ENCODE results near the gene PTCD1.

DNA sequence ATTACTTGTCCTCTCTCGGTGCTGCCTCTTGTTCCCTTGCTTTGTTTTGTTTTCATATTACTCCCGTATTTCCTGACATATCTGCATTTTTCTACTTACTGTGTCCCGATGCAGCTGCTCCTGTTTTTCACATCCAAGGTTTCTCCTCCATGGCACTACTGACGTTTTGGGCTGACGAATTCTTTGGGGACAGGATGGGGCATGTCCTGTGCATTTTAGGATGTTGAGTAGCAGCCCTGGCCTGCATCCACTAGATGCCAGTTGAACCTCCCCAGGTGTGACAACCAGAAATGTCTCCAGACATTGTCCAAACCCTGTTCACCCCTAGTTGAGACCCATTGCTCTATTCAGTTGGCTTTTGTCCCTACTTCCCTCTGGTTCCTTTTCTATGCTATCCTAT lies 46.5 kb upstream of the PTCD1 start:
- TF ChIP-seq, protein P1, sequence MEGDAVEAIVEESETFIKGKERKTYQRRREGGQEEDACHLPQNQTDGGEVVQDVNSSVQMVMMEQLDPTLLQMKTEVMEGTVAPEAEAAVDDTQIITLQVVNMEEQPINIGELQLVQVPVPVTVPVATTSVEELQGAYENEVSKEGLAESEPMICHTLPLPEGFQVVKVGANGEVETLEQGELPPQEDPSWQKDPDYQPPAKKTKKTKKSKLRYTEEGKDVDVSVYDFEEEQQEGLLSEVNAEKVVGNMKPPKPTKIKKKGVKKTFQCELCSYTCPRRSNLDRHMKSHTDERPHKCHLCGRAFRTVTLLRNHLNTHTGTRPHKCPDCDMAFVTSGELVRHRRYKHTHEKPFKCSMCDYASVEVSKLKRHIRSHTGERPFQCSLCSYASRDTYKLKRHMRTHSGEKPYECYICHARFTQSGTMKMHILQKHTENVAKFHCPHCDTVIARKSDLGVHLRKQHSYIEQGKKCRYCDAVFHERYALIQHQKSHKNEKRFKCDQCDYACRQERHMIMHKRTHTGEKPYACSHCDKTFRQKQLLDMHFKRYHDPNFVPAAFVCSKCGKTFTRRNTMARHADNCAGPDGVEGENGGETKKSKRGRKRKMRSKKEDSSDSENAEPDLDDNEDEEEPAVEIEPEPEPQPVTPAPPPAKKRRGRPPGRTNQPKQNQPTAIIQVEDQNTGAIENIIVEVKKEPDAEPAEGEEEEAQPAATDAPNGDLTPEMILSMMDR (IDR thresholded peaks at IDR 0.05) = no peak
- no peak for TF ChIP-seq POLR2A (IDR thresholded peaks at IDR 0.05)
